H1 (cell line): ENCODE results near the gene FBH1. TPM values are rescaled to one million over a fixed set of nuclear protein-coding genes. Genes with fewer than 3 reads are reported as not detected.
A peak's percentile ranks its signal among the peaks of the same experiment; 100 is the strongest.

Source experiments
- CTCF ChIA-PET: fragments of 300-600 bp; sonication (Branson Sonifier 250); formaldehyde crosslinking; loops from one replicate; lab custom pipeline; 2021; ENCODE audit not compliant: partially characterized antibody; lab: Charles Lee
- POLR2A ChIA-PET: fragments of 300-600 bp; sonication (Branson Sonifier 250); formaldehyde crosslinking; loops from one replicate; lab custom pipeline; 2021; ENCODE audit warnings: inconsistent platforms; ENCODE audit not compliant: partially characterized antibody; lab: Charles Lee
- DNase-seq, 2 experiments: peaks; one replicate each; pipeline versions ENCODE4 v3.0.0 to v3.0.0-alpha.2; 2010 to 2022; ENCODE audit warnings: low spot score in 2 of 2, low read depth in 1 of 2, mixed read lengths in 1 of 2
- FAIRE-seq: peaks from 2 replicates; lab custom pipeline; 2011; peaks lifted over from hg19 to GRCh38; lab: Jason Lieb, UNC
- H2AFZ ChIP-seq: 2 replicates; pipeline ENCODE4 v1.8.1; 2012; ENCODE audit warnings: low read length, inconsistent platforms
- H2AK5ac ChIP-seq: 2 replicates; pipeline ENCODE4 v1.6.1; 2013; ENCODE audit warnings: low read depth, low read length
- H2BK120ac ChIP-seq: replicated peaks from 2 replicates; pipeline ENCODE3; 2013; ENCODE audit warnings: low read depth, low read length, inconsistent platforms
- H2BK12ac ChIP-seq: 2 replicates; pipeline ENCODE4 v1.6.1; 2013; ENCODE audit warnings: low read depth, low read length
- H2BK15ac ChIP-seq: 2 replicates; pipeline ENCODE4 v1.6.1; 2013; ENCODE audit warnings: low read length
- H2BK20ac ChIP-seq: 2 replicates; pipeline ENCODE4 v1.6.1; 2013; ENCODE audit warnings: low read length
- H2BK5ac ChIP-seq: 2 replicates; pipeline ENCODE4 v1.6.1; 2013; ENCODE audit warnings: low read depth, low read length
- H3K14ac ChIP-seq: 2 replicates; pipeline ENCODE4 v1.6.1; 2013; ENCODE audit warnings: inconsistent platforms; ENCODE audit not compliant: insufficient read length
- H3K18ac ChIP-seq: 2 replicates; pipeline ENCODE4 v1.6.1; 2013; ENCODE audit warnings: low read length; ENCODE audit errors: extremely low read depth
- H3K23ac ChIP-seq: 2 replicates; pipeline ENCODE4 v1.6.1; 2013; ENCODE audit warnings: inconsistent platforms; ENCODE audit not compliant: insufficient read length
- H3K23me2 ChIP-seq: 2 replicates; pipeline ENCODE4 v1.6.1; 2013; ENCODE audit warnings: low read depth, low read length
- H3K27ac ChIP-seq: 2 replicates; pipeline ENCODE4 v1.6.1; 2011; ENCODE audit warnings: low read depth, low read length, inconsistent platforms
- H3K27me3 ChIP-seq, 4 experiments: replicated peaks in 1 of 4; 1 replicate in 1 of 4; 2 replicates in 3 of 4; pipeline versions ENCODE4 v1.6.1 to v1.8.1; 2011 to 2013; ENCODE audit warnings: low read length in 3 of 4, mild to moderate bottlenecking in 3 of 4, inconsistent platforms in 2 of 4, mixed read lengths in 2 of 4, moderate library complexity in 1 of 4; ENCODE audit not compliant: control insufficient read depth in 3 of 4, insufficient read depth in 3 of 4; ENCODE audit errors: extremely low read depth in 1 of 4
- H3K36me3 ChIP-seq, 4 experiments: 2 replicates each; pipeline versions ENCODE4 v1.6.1 to v1.8.1; 2011 to 2013; ENCODE audit warnings: mild to moderate bottlenecking in 4 of 4, low read length in 3 of 4, moderate library complexity in 2 of 4, control low read depth in 1 of 4, inconsistent platforms in 1 of 4; ENCODE audit not compliant: insufficient read depth in 4 of 4, control insufficient read depth in 2 of 4
- H3K4ac ChIP-seq: replicated peaks from 2 replicates; pipeline ENCODE3; 2013; ENCODE audit warnings: low read length, low read depth, mixed read lengths, inconsistent platforms; ENCODE audit not compliant: insufficient read length
- H3K4me1 ChIP-seq, 4 experiments: replicated peaks in 1 of 4; 1 replicate in 1 of 4; 2 replicates in 3 of 4; pipeline versions ENCODE4 v1.6.1 to v1.8.1; 2011 to 2013; ENCODE audit warnings: low read length in 3 of 4, inconsistent platforms in 2 of 4, mixed read lengths in 1 of 4; ENCODE audit not compliant: insufficient read depth in 4 of 4, control insufficient read depth in 3 of 4
- H3K4me2 ChIP-seq, 2 experiments: 2 replicates each; pipeline versions ENCODE4 v1.6.1 to v1.8.1; 2011 to 2013; ENCODE audit warnings: low read depth in 2 of 2, low read length in 2 of 2, control low read depth in 1 of 2, inconsistent platforms in 1 of 2, mild to moderate bottlenecking in 1 of 2; ENCODE audit not compliant: insufficient read depth in 1 of 2
- H3K4me3 ChIP-seq, 4 experiments: fragments of 200-600, 300-600 bp in 1 of 4; sonication (generic), shearing (Covaris generic), sonication (Bioruptor Twin) in 1 of 4; 2 replicates each; pipeline versions ENCODE4 v1.5.1 to v1.8.1; 2011 to 2016; ENCODE audit warnings: low read length in 4 of 4, low read depth in 3 of 4, control low read depth in 2 of 4, inconsistent platforms in 2 of 4, mild to moderate bottlenecking in 2 of 4, mixed read lengths in 1 of 4, moderate library complexity in 1 of 4; ENCODE audit not compliant: insufficient read depth in 2 of 4; ENCODE audit errors: extremely low read depth in 1 of 4
- H3K56ac ChIP-seq: replicated peaks from 2 replicates; pipeline ENCODE3; 2013; ENCODE audit warnings: low read depth, mild to moderate bottlenecking, mixed read lengths, low read length, inconsistent platforms; ENCODE audit not compliant: insufficient read length
- H3K79me1 ChIP-seq: 2 replicates; pipeline ENCODE4 v1.6.1; 2013; ENCODE audit warnings: low read depth, low read length, control low read depth
- H3K79me2 ChIP-seq, 2 experiments: 2 replicates each; pipeline versions ENCODE4 v1.6.1 to v1.8.1; 2012 to 2013; ENCODE audit warnings: low read length in 2 of 2, mild to moderate bottlenecking in 2 of 2, inconsistent platforms in 1 of 2; ENCODE audit not compliant: insufficient read depth in 2 of 2, control insufficient read depth in 1 of 2
- H3K9ac ChIP-seq, 4 experiments: replicated peaks in 1 of 4; 1 replicate in 1 of 4; 2 replicates in 3 of 4; pipeline versions ENCODE4 v1.6.1 to v1.8.1; 2011 to 2013; ENCODE audit warnings: low read depth in 3 of 4, low read length in 3 of 4, control low read depth in 2 of 4, mild to moderate bottlenecking in 2 of 4, moderate library complexity in 2 of 4, inconsistent platforms in 1 of 4; ENCODE audit errors: extremely low read depth in 1 of 4
- H3K9me3 ChIP-seq, 2 experiments: 2 replicates each; pipeline versions ENCODE4 v1.6.1 to v1.8.1; 2012 to 2013; ENCODE audit warnings: mild to moderate bottlenecking in 2 of 2, moderate library complexity in 2 of 2, control low read depth in 1 of 2, inconsistent platforms in 1 of 2, low read depth in 1 of 2, low read length in 1 of 2, mixed read lengths in 1 of 2; ENCODE audit not compliant: insufficient read depth in 2 of 2
- H4K20me1 ChIP-seq, 2 experiments: replicated peaks in 1 of 2; 2 replicates each; pipeline versions ENCODE3 to v1.8.1; 2011 to 2013; ENCODE audit warnings: inconsistent platforms in 2 of 2, low read length in 2 of 2, mild to moderate bottlenecking in 1 of 2; ENCODE audit not compliant: insufficient read depth in 2 of 2, control insufficient read depth in 1 of 2
- H4K5ac ChIP-seq: 2 replicates; pipeline ENCODE4 v1.6.1; 2013; ENCODE audit warnings: low read length, low read depth, mixed read lengths, inconsistent platforms; ENCODE audit not compliant: insufficient read length
- H4K8ac ChIP-seq: 2 replicates; pipeline ENCODE4 v1.8.0; 2013; ENCODE audit warnings: mild to moderate bottlenecking, moderate library complexity, low read length, inconsistent platforms; ENCODE audit not compliant: insufficient read depth; ENCODE audit errors: extremely low read depth
- H4K91ac ChIP-seq: replicated peaks from 2 replicates; pipeline ENCODE3; 2013; ENCODE audit warnings: low read length, mixed read lengths, inconsistent platforms; ENCODE audit not compliant: insufficient read length
- CTBP2 ChIP-seq: IDR thresholded peaks from 2 replicates; pipeline ENCODE4 v1.7.0; 2011; ENCODE audit warnings: borderline replicate concordance, mild to moderate bottlenecking, moderate library complexity, mixed read lengths, low read length; ENCODE audit not compliant: insufficient read depth, insufficient read length
- E2F6 ChIP-seq: IDR thresholded peaks from 2 replicates; pipeline ENCODE4 v1.6.1; 2012; ENCODE audit warnings: inconsistent platforms
- EZH2 ChIP-seq: fragments of 200-600 bp; sonication (generic); IDR thresholded peaks from 2 replicates; pipeline ENCODE4 v1.7.1; 2012; ENCODE audit warnings: low read depth, mild to moderate bottlenecking, moderate library complexity, low read length, inconsistent platforms; ENCODE audit not compliant: severe bottlenecking
- JUN ChIP-seq: IDR thresholded peaks from 2 replicates; pipeline ENCODE4 v1.6.1; 2011; ENCODE audit warnings: low read depth, mild to moderate bottlenecking, improper control_type of control experiment, low read length
- SAP30 ChIP-seq: fragments of 300-600 bp; sonication (generic); IDR thresholded peaks from 2 replicates; pipeline ENCODE4 v1.7.1; 2012; ENCODE audit warnings: low read length, moderate library complexity, mild to moderate bottlenecking, inconsistent platforms; ENCODE audit not compliant: insufficient read depth, insufficient replicate concordance
- SP2 ChIP-seq: IDR thresholded peaks from 2 replicates; pipeline ENCODE4 v1.6.1; 2012; ENCODE audit warnings: mild to moderate bottlenecking, low read length, inconsistent platforms
- SRF ChIP-seq: IDR thresholded peaks from 2 replicates; pipeline ENCODE4 v1.6.1; 2011; ENCODE audit warnings: mild to moderate bottlenecking, low read depth, low read length, moderate library complexity
- TEAD4 ChIP-seq: IDR thresholded peaks from 2 replicates; pipeline ENCODE4 v1.6.1; 2012; ENCODE audit warnings: low read depth, low read length, inconsistent platforms, mixed read lengths
- USF2 ChIP-seq: IDR thresholded peaks from 2 replicates; pipeline ENCODE4 v1.6.1; 2011; ENCODE audit warnings: low read length, improper control_type of control experiment
- ZNF274 ChIP-seq: IDR thresholded peaks from 2 replicates; pipeline ENCODE4 v1.7.0; 2012; ENCODE audit warnings: low read length, borderline replicate concordance; ENCODE audit errors: extremely low read depth
- WGBS, 2 experiments: shearing (Covaris generic) in 1 of 2; methylation state at CpG; one replicate each; pipeline versions ENCODE4 v1.1.6 to v1.1.7; 2013 to 2015; ENCODE audit warnings: low lambda C conversion rate in 2 of 2, mixed read lengths in 2 of 2, inconsistent platforms in 1 of 2, low coverage in 1 of 2, missing lambda C conversion rate in 1 of 2; ENCODE audit not compliant: insufficient replicate concordance in 2 of 2, insufficient coverage in 1 of 2, insufficient read length in 1 of 2; ENCODE audit errors: extremely low coverage in 1 of 2, missing lambda C conversion rate in 1 of 2; 5-methylcytosine and 5-hydroxymethylcytosine counted together
- polyA plus RNA-seq, 7 experiments: library from polyadenylated mRNA; depleted of rRNA in 3 of 7; stranded (reverse) in 5 of 7; unstranded in 2 of 7; fragments of >200 nt in 5 of 7; fragments of 200-250 nt in 2 of 7; gene quantifications; 1 replicate in 5 of 7; 2 replicates in 1 of 7; 4 replicates in 1 of 7; pipeline versions ENCODE4 v1.2.1 to v1.2.3, GENCODE V29; 2011 to 2013; ENCODE audit warnings: missing spikeins in 2 of 7, mixed read lengths in 2 of 7
- total RNA-seq: library from RNA; stranded (reverse); fragmentation: NEBNext Ultra II Directional; extraction: Animal tissue kit (Norgen Biotek cat#: 25700); gene quantifications from 2 replicates; pipeline ENCODE4 v1.2.1, GENCODE V29; 2021

The FBH1 gene
- total and polyA plus RNA-seq, 2 of the 8 experiments (the other 6 are each of a cell fraction or from before 2014, with no cell fraction given): 31.1 to 51.8 TPM

GRCh38 chr10:5956146-5956936, 66.3 kb downstream of the FBH1 start:
- FAIRE-seq (no peak), DNase-seq (no peak)
- H2BK120ac ChIP-seq: no peak overlapping the region
- H3K56ac ChIP-seq: no peak overlapping the region
- H2BK20ac ChIP-seq: no peak overlapping the region
- no peaks in the 10 kb centered on the region for H3K36me3 ChIP-seq
- no peaks in the 10 kb centered on the region for H3K79me2 ChIP-seq
- H2AFZ ChIP-seq: no peak overlapping the region
- no peak overlapping the region for H3K9ac ChIP-seq
- ChIA-PET POLR2A (interaction anchor here (0.5 to 0.7 kb wide), 3 partner anchors 9 to 65 kb away, joined by 3 read pairs; no protein-coding TSS in a partner anchor), CTCF (interaction anchor here (0.8 to 1.1 kb wide), 2 partner anchors 57 to 331 kb away, joined by 5 to 6 read pairs; no protein-coding TSS in a partner anchor)
- peaks cover 0 to 3% (median 0%) of the 10 kb centered on the region in 4 experiments; a peak in 2 of 7 replicates for H3K4me1 ChIP-seq
- no peaks in the 10 kb centered on the region for H3K9me3 ChIP-seq
- no peaks in the 10 kb centered on the region for H3K23me2 ChIP-seq
- H3K4me2 ChIP-seq: no peak overlapping the region
- WGBS, 2 experiments: 88% methylated on average over 12 of the region's 17 CpGs; no CpG with 5 or more reads in 1 of the 2 experiments
- H3K27me3 ChIP-seq: no peaks in the 10 kb centered on the region
- no peak overlapping the region for H3K18ac ChIP-seq
- H3K27ac ChIP-seq: no peak overlapping the region
- no peaks in the 10 kb centered on the region for H3K79me1 ChIP-seq
- no peak overlapping the region for H2BK15ac ChIP-seq
- no peak overlapping the region for H4K5ac ChIP-seq
- H4K8ac ChIP-seq: no peak overlapping the region
- peak overlapping the region; percentile 73 for H2BK5ac ChIP-seq
- H4K91ac ChIP-seq: no peak overlapping the region
- H2BK12ac ChIP-seq: 0 out of 2 replicates have a peak overlapping the region, but pooled peaks have one; percentile 68
- H3K14ac ChIP-seq: no peak overlapping the region
- no peak overlapping the region for H3K4ac ChIP-seq
- no peak overlapping the region for H3K23ac ChIP-seq
- H4K20me1 ChIP-seq: no peaks in the 10 kb centered on the region
- peak overlapping the region; percentile 65; the same call in 1 of the 2 replicates for H2AK5ac ChIP-seq
- H3K4me3 ChIP-seq: no peak overlapping the region
- TF ChIP-seq SRF (no peak), E2F6 (no peak), TEAD4 (no peak), SP2 (no peak), CTBP2 (no peak), ZNF274 (no peak), JUN (no peak), EZH2 (no peak), SAP30 (no peak), USF2 (no peak)
